Ascending aorta (tissue), 2 donors: ENCODE results near the gene CACNA2D2. TPM values are rescaled to one million over a fixed set of nuclear protein-coding genes. Genes with fewer than 3 reads are reported as not detected.

ENCODE experiments used
- DNase-seq, 2 donors: peaks; one replicate each; pipeline ENCODE4 v3.0.0-alpha.2; 2019; ENCODE audit warnings: low spot score in 2 of 2
- H3K27ac ChIP-seq, 2 donors: fragments of 200-600 bp; sonication (generic); one replicate each; pipeline ENCODE4 v1.5.1; 2016 to 2017; ENCODE audit warnings: mild to moderate bottlenecking in 1 of 2
- H3K27me3 ChIP-seq: fragments of 200-600 bp; sonication (generic); one replicate; pipeline ENCODE4 v1.5.1; 2017
- H3K36me3 ChIP-seq, 2 donors: fragments of 200-600 bp; sonication (generic); one replicate each; pipeline ENCODE4 v1.5.1; 2016
- H3K4me1 ChIP-seq, 2 donors: fragments of 200-600 bp; sonication (generic); one replicate each; pipeline ENCODE4 v1.5.1; 2016 to 2017; ENCODE audit warnings: mild to moderate bottlenecking in 1 of 2
- H3K4me3 ChIP-seq, 2 donors: fragments of 200-600 bp; sonication (generic); one replicate each; pipeline ENCODE4 v1.5.1; 2016 to 2017; ENCODE audit warnings: mild to moderate bottlenecking in 1 of 2
- H3K9me3 ChIP-seq, 2 donors: fragments of 200-600 bp; sonication (generic); one replicate each; pipeline ENCODE4 v1.5.1; 2016
- intact Hi-C: fragments of 100-400 bp; cut with DNase I; formaldehyde crosslinking; loops from one replicate; pipeline ENCODE4 v1.15.1; 2023
- total RNA-seq: library from RNA; depleted of rRNA; stranded (reverse); fragments of >200 nt; gene quantifications from one replicate; pipeline ENCODE4 v1.1.0, GENCODE V29; 2016
- TF ChIP-seq, protein P1 (sequence below), 3 experiments: fragments of 200-600 bp in 2 of 3; fragments of 450-650 bp in 1 of 3; sonication (generic) in 2 of 3; IDR thresholded peaks; one replicate each; pipeline ENCODE4 v1.5.1; 2016 to 2019; ENCODE audit warnings: antibody characterized with exemption in 3 of 3, mild to moderate bottlenecking in 1 of 3, moderate library complexity in 1 of 3

The CACNA2D2 gene
- total RNA-seq, 1 donor from 2014 or later = 0.85 TPM

- no peaks in the 10 kb centered on the region for H3K9me3 ChIP-seq
- H3K4me1 ChIP-seq = no peaks in the 10 kb centered on the region
- intact Hi-C loops = loop anchor here (10.0 kb wide), 1 partner anchor 105 kb away; the partner anchor contains the start of genes CISH and MAPKAPK3
- no peak for DNase-seq
- no peak overlapping the region for H3K27ac ChIP-seq
- no peak overlapping the region for H3K4me3 ChIP-seq
- no peaks in the 10 kb centered on the region for H3K27me3 ChIP-seq
- no peaks in the 10 kb centered on the region for H3K36me3 ChIP-seq
- TF ChIP-seq, protein P1, sequence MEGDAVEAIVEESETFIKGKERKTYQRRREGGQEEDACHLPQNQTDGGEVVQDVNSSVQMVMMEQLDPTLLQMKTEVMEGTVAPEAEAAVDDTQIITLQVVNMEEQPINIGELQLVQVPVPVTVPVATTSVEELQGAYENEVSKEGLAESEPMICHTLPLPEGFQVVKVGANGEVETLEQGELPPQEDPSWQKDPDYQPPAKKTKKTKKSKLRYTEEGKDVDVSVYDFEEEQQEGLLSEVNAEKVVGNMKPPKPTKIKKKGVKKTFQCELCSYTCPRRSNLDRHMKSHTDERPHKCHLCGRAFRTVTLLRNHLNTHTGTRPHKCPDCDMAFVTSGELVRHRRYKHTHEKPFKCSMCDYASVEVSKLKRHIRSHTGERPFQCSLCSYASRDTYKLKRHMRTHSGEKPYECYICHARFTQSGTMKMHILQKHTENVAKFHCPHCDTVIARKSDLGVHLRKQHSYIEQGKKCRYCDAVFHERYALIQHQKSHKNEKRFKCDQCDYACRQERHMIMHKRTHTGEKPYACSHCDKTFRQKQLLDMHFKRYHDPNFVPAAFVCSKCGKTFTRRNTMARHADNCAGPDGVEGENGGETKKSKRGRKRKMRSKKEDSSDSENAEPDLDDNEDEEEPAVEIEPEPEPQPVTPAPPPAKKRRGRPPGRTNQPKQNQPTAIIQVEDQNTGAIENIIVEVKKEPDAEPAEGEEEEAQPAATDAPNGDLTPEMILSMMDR (IDR thresholded peaks at IDR 0.05) = no peak
Observed at GRCh38 chr3:50509715-50510114, 6.3 kb upstream of the CACNA2D2 start.

DNA sequence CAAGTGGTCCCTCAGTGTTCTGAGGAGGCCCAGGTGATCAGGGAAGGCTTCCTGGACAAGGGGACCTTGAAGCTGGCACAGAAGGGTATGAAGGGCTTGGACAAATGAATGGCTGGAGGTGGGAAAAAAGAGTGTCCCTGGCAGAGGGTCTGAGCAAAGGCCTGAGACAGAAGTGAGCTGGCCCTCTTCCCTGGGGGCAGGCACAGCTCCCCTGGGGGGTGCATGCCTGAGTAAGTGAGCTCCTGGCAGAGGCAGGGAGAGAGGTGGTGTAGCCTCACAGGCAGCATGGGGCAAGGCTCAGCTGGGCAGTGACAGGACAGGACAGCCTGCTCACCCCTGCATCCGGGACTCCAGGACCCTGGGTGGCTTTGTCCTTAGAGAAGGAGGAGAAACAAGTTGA lies 5.4 kb upstream of the CACNA2D2 start:
- Histone ChIP-seq H3K9me3 (no peaks in the 10 kb centered on the region), H3K27me3 (no peaks in the 10 kb centered on the region), H3K4me1 (no peaks in the 10 kb centered on the region), H3K36me3 (no peaks in the 10 kb centered on the region), H3K27ac (no peak overlapping the region), H3K4me3 (no peak overlapping the region)
- intact Hi-C loops = no loop called here
- TF ChIP-seq, protein P1 (IDR thresholded peaks at IDR 0.05) = no peak
- no peak for DNase-seq

- intact Hi-C loops = no loop called here
Observed at GRCh38 chr3:50506169-50506568, 2.7 kb upstream of the CACNA2D2 start.

DNA sequence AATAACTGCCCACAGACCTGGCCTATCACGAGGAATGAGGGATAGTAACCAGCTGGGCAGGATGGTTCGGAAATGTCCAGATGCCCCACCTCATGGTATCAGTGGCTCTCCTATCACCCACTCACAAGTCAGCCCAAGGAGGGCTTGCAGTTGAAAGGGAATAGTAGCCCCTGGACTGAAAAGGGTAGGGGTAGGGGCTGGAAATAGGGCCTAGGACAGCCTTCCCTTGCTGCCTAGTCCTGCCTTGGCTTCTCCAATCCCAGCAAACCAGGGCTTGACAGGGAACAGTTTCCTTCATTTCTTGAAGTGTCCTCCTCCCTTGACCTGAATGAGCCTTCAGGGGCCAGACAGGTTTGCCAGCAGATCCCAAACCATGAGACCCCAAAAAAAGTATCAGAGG lies 1.2 kb upstream of the CACNA2D2 start:
- Histone ChIP-seq H3K4me3 (no peak overlapping the region), H3K27me3 (no peaks in the 10 kb centered on the region), H3K4me1 (peaks cover 0 to 2% of the 10 kb centered on the region in 2 donors), H3K36me3 (no peaks in the 10 kb centered on the region), H3K9me3 (no peaks in the 10 kb centered on the region), H3K27ac (no peak overlapping the region)
- intact Hi-C loops = no loop called here
- TF ChIP-seq, protein P1 (IDR thresholded peaks at IDR 0.05) = no peak
- DNase-seq = no peak

More at GRCh38 chr3:50506169-50506568, 2.7 kb upstream of the CACNA2D2 start:
- no peak overlapping the region for H3K4me3 ChIP-seq
- H3K36me3 ChIP-seq = no peaks in the 10 kb centered on the region
- H3K4me1 ChIP-seq = peaks cover 0 to 2% of the 10 kb centered on the region in 2 donors
- H3K27ac ChIP-seq = no peak overlapping the region
- TF ChIP-seq, protein P1 (IDR thresholded peaks at IDR 0.05) = no peak
- no peak for DNase-seq
- no peaks in the 10 kb centered on the region for H3K27me3 ChIP-seq
- H3K9me3 ChIP-seq = no peaks in the 10 kb centered on the region

DNA sequence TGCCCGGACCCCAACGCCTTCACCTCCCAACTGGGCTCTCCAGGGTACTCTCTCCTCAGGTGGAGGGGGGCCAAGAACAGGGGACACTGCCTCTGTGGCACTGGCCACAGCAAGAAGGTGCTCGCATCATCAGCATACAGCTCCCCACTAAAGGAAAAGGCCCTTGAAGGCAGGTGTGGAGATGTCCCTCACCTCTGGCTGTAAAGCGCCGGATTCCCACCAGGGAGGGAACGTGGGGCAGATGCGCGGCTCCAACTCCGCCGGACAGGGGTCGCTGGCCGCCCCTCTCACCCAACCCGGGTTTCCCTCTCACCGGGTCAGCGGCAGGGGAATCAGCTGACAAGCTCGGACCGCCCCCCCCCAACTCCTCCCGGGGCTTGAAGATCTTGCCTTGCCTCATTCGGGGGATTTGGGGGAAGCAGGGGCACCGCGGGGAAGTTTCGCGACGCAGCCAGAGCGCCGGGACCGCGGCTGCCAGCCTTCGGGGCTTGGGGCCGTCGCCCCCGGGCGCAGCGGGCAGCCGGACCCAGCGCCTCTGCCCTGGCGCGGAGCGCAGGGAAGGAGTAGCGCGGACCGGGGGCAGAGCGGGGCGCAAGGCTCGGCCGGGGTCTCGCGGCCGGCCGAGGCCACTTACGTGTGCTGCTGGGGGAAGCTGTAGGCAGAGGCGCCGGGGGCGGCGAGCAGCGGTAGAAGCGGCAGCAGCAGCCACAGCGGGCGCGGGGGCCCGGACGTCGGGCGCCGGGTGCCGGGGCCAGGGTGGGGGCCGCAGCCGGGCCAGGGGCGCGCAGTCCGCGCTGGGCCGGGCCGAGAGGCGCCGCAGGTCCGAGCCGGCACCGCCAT lies 630 bp downstream of the CACNA2D2 start:
- Histone ChIP-seq H3K4me1 (peaks cover 0 to 2% of the 10 kb centered on the region in 2 donors), H3K4me3 (peak overlapping the region; percentile 80 to 81), H3K27me3 (no peaks in the 10 kb centered on the region), H3K27ac (no peak overlapping the region), H3K9me3 (no peaks in the 10 kb centered on the region), H3K36me3 (no peaks in the 10 kb centered on the region)
- no peak for DNase-seq
- TF ChIP-seq, protein P1 (IDR thresholded peaks at IDR 0.05) = no peak
- intact Hi-C loops = loop anchor here (2.0 kb wide), 1 partner anchor 138 kb away; no protein-coding TSS in a partner anchor
